ENCODE results near the gene KCTD4. TPM values are rescaled to one million over a fixed set of nuclear protein-coding genes. Genes with fewer than 3 reads are reported as not detected.

The KCTD4 gene
- total RNA-seq, 4 donors from 2014 or later, result 0.78 TPM; not detected in 3

- no peaks in the 10 kb centered on the region for H3K4me1 ChIP-seq
- no peak for ATAC-seq
- no peak overlapping the region for H3K4me3 ChIP-seq
- no peaks in the 10 kb centered on the region for H3K27me3 ChIP-seq
- TF ChIP-seq POLR2A (IDR thresholded peaks at IDR 0.05) (no peak), EP300 (IDR thresholded peaks at IDR 0.05) (no peak)
- H3K9me3 ChIP-seq, result no peaks in the 10 kb centered on the region
- H3K27ac ChIP-seq, result no peak overlapping the region
- H3K36me3 ChIP-seq, result no peaks in the 10 kb centered on the region
Measured at GRCh38 chr13:45224176-45224575, 23.3 kb upstream of the KCTD4 start.

GRCh38 chr13:45222919-45223318, 22.1 kb upstream of the KCTD4 start:
- no peak overlapping the region for H3K27ac ChIP-seq

GRCh38 chr13:45222516-45222915, 21.7 kb upstream of the KCTD4 start:
- no peak for TF ChIP-seq CTCF (IDR thresholded peaks at IDR 0.05)
- 73 to 90% methylated on average over 2 to 3 of the region's 3 CpGs for WGBS, 2 donors (ENCODE audit: low coverage in 1 of 2)
- H3K27me3 ChIP-seq, result no peaks in the 10 kb centered on the region

More at GRCh38 chr13:45222919-45223318, 22.1 kb upstream of the KCTD4 start:
- no peaks in the 10 kb centered on the region for H3K27me3 ChIP-seq
- no peaks in the 10 kb centered on the region for H3K36me3 ChIP-seq
- no peaks in the 10 kb centered on the region for H3K9me3 ChIP-seq
- TF ChIP-seq POLR2A (IDR thresholded peaks at IDR 0.05), result no peak
- no peak for TF ChIP-seq EP300 (IDR thresholded peaks at IDR 0.05)
- no peak for TF ChIP-seq POLR2AphosphoS5 (IDR thresholded peaks at IDR 0.05)
- no peak for TF ChIP-seq CTCF (IDR thresholded peaks at IDR 0.05)
- WGBS, 2 donors (ENCODE audit: low coverage in 1 of 2), result no CpG with 5 or more reads among the region's 1 CpG
- H3K4me3 ChIP-seq, result no peak overlapping the region
- peaks cover 0 to 6% (median 0%) of the 10 kb centered on the region in 3 donors for H3K4me1 ChIP-seq
- ATAC-seq, result no peak

GRCh38 chr13:45220403-45220802, 19.6 kb upstream of the KCTD4 start:
- 92 to 96% methylated on average over 4 of the region's 4 CpGs for WGBS, 2 donors (ENCODE audit: low coverage in 1 of 2)
- Histone ChIP-seq H3K27me3 (no peaks in the 10 kb centered on the region), H3K4me3 (no peak overlapping the region), H3K9me3 (no peaks in the 10 kb centered on the region), H3K27ac (no peak overlapping the region), H3K4me1 (peaks cover 0 to 11% (median 0%) of the 10 kb centered on the region in 3 donors), H3K36me3 (no peaks in the 10 kb centered on the region)
- no peak for TF ChIP-seq CTCF (IDR thresholded peaks at IDR 0.05)
- no peak for TF ChIP-seq POLR2A (IDR thresholded peaks at IDR 0.05)
- TF ChIP-seq POLR2AphosphoS5 (IDR thresholded peaks at IDR 0.05), result no peak
- no peak for TF ChIP-seq EP300 (IDR thresholded peaks at IDR 0.05)
- no peak for ATAC-seq

More at GRCh38 chr13:45222516-45222915, 21.7 kb upstream of the KCTD4 start:
- Histone ChIP-seq H3K27ac (no peak overlapping the region), H3K4me3 (no peak overlapping the region), H3K36me3 (no peaks in the 10 kb centered on the region), H3K4me1 (peaks cover 0 to 10% (median 0%) of the 10 kb centered on the region in 3 donors), H3K9me3 (no peaks in the 10 kb centered on the region)
- no peak for ATAC-seq

- H3K27ac ChIP-seq, result no peak overlapping the region
- no peak for ATAC-seq
- H3K36me3 ChIP-seq, result no peaks in the 10 kb centered on the region
- H3K9me3 ChIP-seq, result no peaks in the 10 kb centered on the region
- no peak for TF ChIP-seq EP300 (IDR thresholded peaks at IDR 0.05)
- TF ChIP-seq POLR2AphosphoS5 (IDR thresholded peaks at IDR 0.05), result no peak
- TF ChIP-seq CTCF (IDR thresholded peaks at IDR 0.05), result no peak
- TF ChIP-seq POLR2A (IDR thresholded peaks at IDR 0.05), result no peak
- H3K4me1 ChIP-seq, result peaks cover 0 to 11% (median 0%) of the 10 kb centered on the region in 3 donors
- H3K4me3 ChIP-seq, result no peak overlapping the region
- 61 to 84% methylated on average over 4 of the region's 4 CpGs for WGBS, 2 donors (ENCODE audit: low coverage in 1 of 2)
- H3K27me3 ChIP-seq, result no peaks in the 10 kb centered on the region
Measured at GRCh38 chr13:45219938-45220375, 19.1 kb upstream of the KCTD4 start.

Measured in gastroesophageal sphincter (tissue), 4 donors.